ENCODE data around the gene PLEKHG4. TPM values are rescaled to one million over a fixed set of nuclear protein-coding genes. Genes with fewer than 3 reads are reported as not detected.

The PLEKHG4 gene
- total RNA-seq, 2 experiments from 2014 or later: 13.1 to 14.0 TPM

DNA sequence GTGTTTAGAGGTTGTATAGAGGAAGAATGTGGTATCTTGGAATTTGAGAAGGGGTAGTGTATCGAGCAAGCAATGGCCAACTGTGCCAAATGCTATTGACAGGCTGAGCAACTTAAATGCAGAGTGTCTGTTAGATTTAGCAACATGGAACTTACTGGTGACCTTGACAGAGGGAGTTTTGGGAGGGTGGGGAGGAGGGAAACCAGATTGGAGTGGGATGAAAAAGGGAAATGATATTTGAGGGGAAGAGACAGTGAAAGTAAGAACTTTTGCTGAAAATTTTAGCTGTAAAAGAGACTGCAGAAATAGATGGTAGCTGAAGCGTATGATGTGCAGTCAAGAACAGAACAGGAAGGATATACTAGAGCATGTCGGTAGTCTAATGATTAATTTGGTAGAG, 48.4 kb downstream of the PLEKHG4 start:
- Histone ChIP-seq H3K9me3 (ENCODE audit: control insufficient read depth in 1 of 2, insufficient read depth in 1 of 2, low read length in 2 of 2) (no peaks in the 10 kb centered on the region), H3K27ac (ENCODE audit: low read depth in 1 of 2, low read length in 2 of 2) (no peak overlapping the region), H3K36me3 (ENCODE audit: insufficient read depth, low read length) (no peaks in the 10 kb centered on the region), H3K4me1 (ENCODE audit: insufficient read depth, low read length) (peaks cover 17% of the 10 kb centered on the region), H3K27me3 (ENCODE audit: control insufficient read depth in 1 of 2, insufficient read depth in 2 of 2, low read length in 2 of 2) (peaks cover 26 to 32% of the 10 kb centered on the region in 2 experiments), H3K4me3 (ENCODE audit: low read length) (no peak overlapping the region)
- peaks cover 41% of the 10 kb centered on the region for H3K27me3 Mint-ChIP-seq
- H3K27ac Mint-ChIP-seq: no peak overlapping the region
- intact Hi-C loops (cut with DNase I, micrococcal nuclease): no loop called here
- H3K4me3 Mint-ChIP-seq: no peak overlapping the region
- ChIA-PET POLR2A (no interaction called here), CTCF (no interaction called here)
- peaks cover 10% of the 10 kb centered on the region for H3K4me1 Mint-ChIP-seq (ENCODE audit: low read depth)
- no peaks in the 10 kb centered on the region for H3K9me3 Mint-ChIP-seq
- TF ChIP-seq, protein P1, sequence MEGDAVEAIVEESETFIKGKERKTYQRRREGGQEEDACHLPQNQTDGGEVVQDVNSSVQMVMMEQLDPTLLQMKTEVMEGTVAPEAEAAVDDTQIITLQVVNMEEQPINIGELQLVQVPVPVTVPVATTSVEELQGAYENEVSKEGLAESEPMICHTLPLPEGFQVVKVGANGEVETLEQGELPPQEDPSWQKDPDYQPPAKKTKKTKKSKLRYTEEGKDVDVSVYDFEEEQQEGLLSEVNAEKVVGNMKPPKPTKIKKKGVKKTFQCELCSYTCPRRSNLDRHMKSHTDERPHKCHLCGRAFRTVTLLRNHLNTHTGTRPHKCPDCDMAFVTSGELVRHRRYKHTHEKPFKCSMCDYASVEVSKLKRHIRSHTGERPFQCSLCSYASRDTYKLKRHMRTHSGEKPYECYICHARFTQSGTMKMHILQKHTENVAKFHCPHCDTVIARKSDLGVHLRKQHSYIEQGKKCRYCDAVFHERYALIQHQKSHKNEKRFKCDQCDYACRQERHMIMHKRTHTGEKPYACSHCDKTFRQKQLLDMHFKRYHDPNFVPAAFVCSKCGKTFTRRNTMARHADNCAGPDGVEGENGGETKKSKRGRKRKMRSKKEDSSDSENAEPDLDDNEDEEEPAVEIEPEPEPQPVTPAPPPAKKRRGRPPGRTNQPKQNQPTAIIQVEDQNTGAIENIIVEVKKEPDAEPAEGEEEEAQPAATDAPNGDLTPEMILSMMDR (IDR thresholded peaks at IDR 0.05): no peak
- ATAC-seq (ENCODE audit: poor library complexity): no peak
- no peak for DNase-seq
- no peaks in the 10 kb centered on the region for H3K36me3 Mint-ChIP-seq (ENCODE audit: low read depth)

DNA sequence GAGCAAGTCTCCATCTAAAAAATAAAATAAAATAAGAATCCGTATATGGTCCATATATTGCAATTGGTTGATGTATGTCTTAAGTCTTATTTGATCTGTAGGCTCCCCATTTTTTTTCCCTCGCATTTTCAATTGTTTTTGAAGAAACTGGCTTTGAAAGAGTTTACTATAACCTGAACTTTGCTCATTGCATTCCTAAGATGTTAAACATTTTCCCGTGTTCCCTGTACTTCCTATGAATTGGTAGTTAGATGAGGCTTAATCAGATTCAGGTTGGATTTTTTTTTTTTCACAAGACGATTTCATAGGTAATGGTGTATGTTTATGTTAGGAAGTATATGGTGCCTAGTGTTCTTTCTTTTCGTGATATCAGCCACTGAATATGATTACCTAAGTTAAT, 50.6 kb downstream of the PLEKHG4 start:
- peaks cover 0 to 7% of the 10 kb centered on the region in 2 experiments for H3K9me3 ChIP-seq (ENCODE audit: control insufficient read depth in 1 of 2, insufficient read depth in 1 of 2, low read length in 2 of 2)
- H3K4me1 Mint-ChIP-seq (ENCODE audit: low read depth): peaks cover 6% of the 10 kb centered on the region
- ATAC-seq (ENCODE audit: poor library complexity) (no peak), DNase-seq (no peak)
- no peak overlapping the region for H3K4me3 Mint-ChIP-seq
- no peak overlapping the region for H3K27ac ChIP-seq (ENCODE audit: low read depth in 1 of 2, low read length in 2 of 2)
- H3K4me3 ChIP-seq (ENCODE audit: low read length): no peak overlapping the region
- intact Hi-C loops (cut with DNase I, micrococcal nuclease): no loop called here
- no peaks in the 10 kb centered on the region for H3K9me3 Mint-ChIP-seq
- peaks cover 17 to 19% of the 10 kb centered on the region in 2 experiments for H3K27me3 ChIP-seq (ENCODE audit: control insufficient read depth in 1 of 2, insufficient read depth in 2 of 2, low read length in 2 of 2)
- TF ChIP-seq, protein P1 (IDR thresholded peaks at IDR 0.05): no peak
- H3K4me1 ChIP-seq (ENCODE audit: insufficient read depth, low read length): peaks cover 17% of the 10 kb centered on the region
- H3K36me3 ChIP-seq (ENCODE audit: insufficient read depth, low read length): no peaks in the 10 kb centered on the region
- peaks cover 20% of the 10 kb centered on the region for H3K27me3 Mint-ChIP-seq
- no peak overlapping the region for H3K27ac Mint-ChIP-seq
- no peaks in the 10 kb centered on the region for H3K36me3 Mint-ChIP-seq (ENCODE audit: low read depth)
- CTCF ChIA-PET: no interaction called here
- POLR2A ChIA-PET: interaction anchor here (0.6 kb wide), 1 partner anchor 328 kb away, joined by 4 read pairs; no protein-coding TSS in a partner anchor

DNA sequence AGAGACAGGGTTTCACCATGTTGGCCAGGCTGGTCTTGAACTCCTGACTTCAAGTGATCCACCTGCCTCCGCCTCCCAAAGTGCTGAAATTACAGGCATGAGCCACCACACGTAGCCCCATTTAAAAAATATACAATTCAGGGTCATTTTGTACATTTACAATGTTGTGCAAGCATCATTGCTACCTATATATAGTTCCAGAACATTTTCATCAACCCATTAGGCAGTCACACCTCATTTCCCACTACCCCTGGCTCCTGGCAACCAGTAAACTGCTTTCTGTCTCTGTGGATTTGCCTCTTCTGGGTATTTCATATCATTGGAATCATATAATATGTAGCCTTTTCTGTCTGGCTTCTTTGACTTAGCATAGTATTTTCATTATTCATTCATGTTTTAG, 54.0 kb downstream of the PLEKHG4 start:
- CTCF ChIA-PET: no interaction called here
- no peaks in the 10 kb centered on the region for H3K36me3 Mint-ChIP-seq (ENCODE audit: low read depth)
- peaks cover 4 to 13% of the 10 kb centered on the region in 2 experiments for H3K9me3 ChIP-seq (ENCODE audit: control insufficient read depth in 1 of 2, insufficient read depth in 1 of 2, low read length in 2 of 2)

More for the DNA sequence above, 54.0 kb downstream of the PLEKHG4 start:
- H3K27me3 Mint-ChIP-seq: peaks cover 5% of the 10 kb centered on the region
- H3K4me3 Mint-ChIP-seq: no peak overlapping the region
- H3K36me3 ChIP-seq (ENCODE audit: insufficient read depth, low read length): no peaks in the 10 kb centered on the region
- peaks cover 2% of the 10 kb centered on the region for H3K9me3 Mint-ChIP-seq
- no peak overlapping the region for H3K4me3 ChIP-seq (ENCODE audit: low read length)
- H3K27ac ChIP-seq (ENCODE audit: low read depth in 1 of 2, low read length in 2 of 2): no peak overlapping the region
- H3K4me1 ChIP-seq (ENCODE audit: insufficient read depth, low read length): no peaks in the 10 kb centered on the region
- no peaks in the 10 kb centered on the region for H3K4me1 Mint-ChIP-seq (ENCODE audit: low read depth)
- POLR2A ChIA-PET: no interaction called here
- DNase-seq (no peak), ATAC-seq (ENCODE audit: poor library complexity) (no peak)
- intact Hi-C loops (cut with DNase I, micrococcal nuclease): no loop called here
- H3K27ac Mint-ChIP-seq: no peak overlapping the region
- TF ChIP-seq, protein P1 (IDR thresholded peaks at IDR 0.05): no peak
- no peaks in the 10 kb centered on the region for H3K27me3 ChIP-seq (ENCODE audit: control insufficient read depth in 1 of 2, insufficient read depth in 2 of 2, low read length in 2 of 2)
